Suprapubic skin (tissue), 4 donors: ENCODE measurements around the gene ZNF462. TPM values are rescaled to one million over a fixed set of nuclear protein-coding genes. Genes with fewer than 3 reads are reported as not detected.
"Not testable (repeated sequence)": the region's sequence is repeated elsewhere in the genome, so short reads cannot be mapped to it uniquely, and the experiment has no call there.

ENCODE experiments used
- DNase-seq, 2 donors: peaks; one replicate each; pipeline ENCODE4 v3.0.0-alpha.2; 2019; ENCODE audit warnings: low spot score in 2 of 2
- H3K27ac ChIP-seq: fragments of 200-600 bp; sonication (generic); one replicate; pipeline ENCODE4 v1.5.1; 2019
- H3K27me3 ChIP-seq: fragments of 200-600 bp; sonication (generic); one replicate; pipeline ENCODE4 v1.5.1; 2019
- H3K36me3 ChIP-seq: fragments of 200-600 bp; sonication (generic); one replicate; pipeline ENCODE4 v1.5.1; 2019
- H3K4me1 ChIP-seq: fragments of 200-600 bp; sonication (generic); one replicate; pipeline ENCODE4 v1.5.1; 2019
- H3K4me3 ChIP-seq: fragments of 200-600 bp; sonication (generic); one replicate; pipeline ENCODE4 v1.5.1; 2019; ENCODE audit warnings: mild to moderate bottlenecking
- H3K9me3 ChIP-seq: fragments of 200-600 bp; sonication (generic); one replicate; pipeline ENCODE4 v1.5.1; 2019
- CTCF ChIP-seq, 2 donors: fragments of 200-600 bp in 1 of 2; fragments of 450-650 bp in 1 of 2; sonication (generic) in 1 of 2; IDR thresholded peaks; one replicate each; pipeline ENCODE4 v1.5.1; 2016 to 2019; ENCODE audit warnings: antibody characterized with exemption in 2 of 2, mild to moderate bottlenecking in 1 of 2, moderate library complexity in 1 of 2
- EP300 ChIP-seq: sonication (generic); formaldehyde crosslinking; IDR thresholded peaks from one replicate; pipeline ENCODE4 v1.6.1; 2017; ENCODE audit warnings: antibody characterized with exemption
- POLR2A ChIP-seq, 2 donors: fragments of 450-650 bp; IDR thresholded peaks; one replicate each; pipeline ENCODE4 v1.6.1; 2017; ENCODE audit warnings: antibody characterized with exemption in 2 of 2, mild to moderate bottlenecking in 2 of 2, moderate library complexity in 2 of 2
- POLR2AphosphoS5 ChIP-seq, 3 donors: sonication (generic); formaldehyde crosslinking; IDR thresholded peaks; one replicate each; pipeline ENCODE4 v1.6.1; 2017; ENCODE audit warnings: antibody characterized with exemption in 3 of 3
- WGBS: methylation state at CpG from one replicate; pipeline ENCODE4 v1.1.5; 2018; 5-methylcytosine and 5-hydroxymethylcytosine counted together
- total RNA-seq, 4 donors: library from RNA; depleted of rRNA; stranded (reverse); fragments of >200 nt; gene quantifications; one replicate each; pipeline ENCODE4 v1.1.0, GENCODE V29; 2016

The ZNF462 gene
- total RNA-seq, 4 donors from 2014 or later = 16.4 to 35.2 (median 29.7) TPM

- 98% methylated on average over 2 of the region's 2 CpGs for WGBS
- Histone ChIP-seq H3K27me3 (no peaks in the 10 kb centered on the region), H3K9me3 (no peaks in the 10 kb centered on the region), H3K27ac (no peak overlapping the region), H3K4me1 (peaks cover under 1% of the 10 kb centered on the region), H3K4me3 (no peak overlapping the region), H3K36me3 (no peaks in the 10 kb centered on the region)
- TF ChIP-seq POLR2A (IDR thresholded peaks at IDR 0.05) = no peak
- TF ChIP-seq EP300 = no peak
- no peak for TF ChIP-seq POLR2AphosphoS5 (IDR thresholded peaks at IDR 0.05)
- TF ChIP-seq CTCF (IDR thresholded peaks at IDR 0.05) = no peak
- no peak for DNase-seq
Observed at GRCh38 chr9:106835840-106836239, 27.1 kb upstream of the ZNF462 start.

DNA sequence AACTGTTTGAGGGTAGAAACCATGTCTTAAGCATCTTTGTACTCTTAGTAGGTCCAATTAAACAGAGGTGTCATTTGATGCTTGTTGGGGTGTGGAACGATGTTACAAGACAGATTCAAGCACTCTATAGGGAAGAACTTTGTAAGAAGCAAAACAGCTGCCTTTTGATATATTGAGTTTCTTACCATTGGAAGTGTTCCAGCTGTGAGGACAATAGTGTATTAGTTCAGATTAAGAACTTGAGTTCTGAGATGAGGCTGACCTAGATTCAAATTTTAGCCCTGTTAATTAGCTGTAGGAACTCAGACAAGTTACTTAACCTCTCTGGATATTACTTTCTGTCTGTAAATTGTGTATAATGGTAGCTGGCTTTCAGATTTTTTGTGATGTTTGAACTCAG lies 19.6 kb upstream of the ZNF462 start:
- 35% methylated on average over 1 of the region's 1 CpG for WGBS
- H3K27ac ChIP-seq = no peak overlapping the region
- no peak overlapping the region for H3K4me3 ChIP-seq
- H3K27me3 ChIP-seq = no peaks in the 10 kb centered on the region
- no peaks in the 10 kb centered on the region for H3K4me1 ChIP-seq
- no peak for TF ChIP-seq POLR2AphosphoS5 (IDR thresholded peaks at IDR 0.05)
- TF ChIP-seq CTCF (IDR thresholded peaks at IDR 0.05) = no peak
- no peak for TF ChIP-seq POLR2A (IDR thresholded peaks at IDR 0.05)
- TF ChIP-seq EP300 = no peak
- no peak for DNase-seq
- H3K36me3 ChIP-seq = no peaks in the 10 kb centered on the region
- H3K9me3 ChIP-seq = no peaks in the 10 kb centered on the region

DNA sequence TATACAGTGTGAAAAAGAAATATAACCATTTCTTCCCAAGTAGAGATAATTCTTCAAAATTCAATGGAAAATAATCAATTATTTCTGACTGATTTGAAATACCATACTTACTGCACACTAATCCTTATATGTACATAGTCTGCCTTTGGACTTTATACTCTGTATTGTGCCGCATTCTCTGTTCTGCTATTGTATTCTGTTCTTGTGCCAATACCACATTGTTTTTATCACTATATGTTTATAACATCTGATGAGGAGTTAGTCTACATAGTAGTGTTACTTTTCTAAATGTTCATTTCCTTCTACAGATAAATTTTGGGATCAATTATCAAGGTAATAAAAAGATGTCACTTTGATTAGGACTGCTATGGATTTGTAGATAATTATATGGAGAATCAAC lies 16.7 kb upstream of the ZNF462 start:
- no peaks in the 10 kb centered on the region for H3K36me3 ChIP-seq
- no peaks in the 10 kb centered on the region for H3K4me1 ChIP-seq
- no peaks in the 10 kb centered on the region for H3K9me3 ChIP-seq
- no peak for TF ChIP-seq POLR2A (IDR thresholded peaks at IDR 0.05)
- TF ChIP-seq EP300 = no peak
- no peak for TF ChIP-seq CTCF (IDR thresholded peaks at IDR 0.05)
- no peak for TF ChIP-seq POLR2AphosphoS5 (IDR thresholded peaks at IDR 0.05)
- no peak for DNase-seq
- no peaks in the 10 kb centered on the region for H3K27me3 ChIP-seq
- H3K4me3 ChIP-seq = no peak overlapping the region
- no peak overlapping the region for H3K27ac ChIP-seq
- WGBS = 97% methylated on average over 1 of the region's 1 CpG

- no peak overlapping the region for H3K27ac ChIP-seq
- H3K4me1 ChIP-seq = no peaks in the 10 kb centered on the region
- H3K36me3 ChIP-seq = no peaks in the 10 kb centered on the region
- 96% methylated on average over 2 of the region's 2 CpGs for WGBS
- DNase-seq = no peak
- TF ChIP-seq EP300 = no peak
- no peak for TF ChIP-seq POLR2A (IDR thresholded peaks at IDR 0.05)
- TF ChIP-seq CTCF (IDR thresholded peaks at IDR 0.05) = no peak
- TF ChIP-seq POLR2AphosphoS5 (IDR thresholded peaks at IDR 0.05) = no peak
- no peaks in the 10 kb centered on the region for H3K9me3 ChIP-seq
- H3K27me3 ChIP-seq = no peaks in the 10 kb centered on the region
- no peak overlapping the region for H3K4me3 ChIP-seq
Observed at GRCh38 chr9:106846857-106847256, 16.1 kb upstream of the ZNF462 start.

GRCh38 chr9:106851640-106852039 lies 11.3 kb upstream of the ZNF462 start:
- WGBS = 92% methylated on average over 8 of the region's 8 CpGs

GRCh38 chr9:106857811-106858470 lies 5.0 kb upstream of the ZNF462 start:
- Histone ChIP-seq H3K9me3 (no peaks in the 10 kb centered on the region), H3K36me3 (no peaks in the 10 kb centered on the region), H3K27ac (no peak overlapping the region), H3K4me1 (peaks cover 29% of the 10 kb centered on the region), H3K4me3 (no peak overlapping the region), H3K27me3 (peaks cover 11% of the 10 kb centered on the region)
- no peak for TF ChIP-seq EP300
- no peak for TF ChIP-seq CTCF (IDR thresholded peaks at IDR 0.05)
- TF ChIP-seq POLR2AphosphoS5 (IDR thresholded peaks at IDR 0.05) = no peak
- TF ChIP-seq POLR2A (IDR thresholded peaks at IDR 0.05) = no peak
- DNase-seq = no peak
- WGBS = 96% methylated on average over 3 of the region's 3 CpGs

More at GRCh38 chr9:106851640-106852039, 11.3 kb upstream of the ZNF462 start:
- H3K4me1 ChIP-seq, H3K9me3 ChIP-seq, H3K4me3 ChIP-seq, H3K36me3 ChIP-seq, H3K27ac ChIP-seq, H3K27me3 ChIP-seq, DNase-seq: not testable (repeated sequence)
